GM12874 (cell line): ENCODE measurements around the gene MRM2.

Experiments used
- TF ChIP-seq, protein P1 (sequence below): IDR thresholded peaks from 2 replicates; pipeline ENCODE4 v1.5.1; 2011; ENCODE audit warnings: low read depth, mild to moderate bottlenecking, control low read depth, low read length, moderate library complexity; ENCODE audit not compliant: insufficient read depth

The MRM2 gene

DNA sequence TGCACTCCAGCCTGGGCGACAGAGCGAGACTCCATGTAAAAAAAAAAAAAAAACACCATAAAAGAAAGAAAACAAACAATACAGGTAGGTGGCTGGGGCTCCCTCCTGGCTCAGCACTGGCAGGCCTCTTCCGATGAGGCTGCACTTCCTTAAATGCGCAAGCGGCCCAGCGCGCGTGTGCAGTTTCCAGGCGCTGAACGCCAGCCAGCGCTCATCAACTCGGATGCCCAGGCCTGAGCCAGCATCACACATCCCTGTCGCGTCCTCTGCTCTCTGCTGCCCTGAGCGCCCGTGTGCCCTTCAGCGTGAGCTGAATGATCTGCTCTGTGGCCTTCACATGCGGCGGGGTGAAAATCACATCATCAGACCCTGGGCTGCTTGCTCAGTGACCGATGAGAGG is 31.9 kb upstream of the MRM2 start:
- TF ChIP-seq, protein P1, sequence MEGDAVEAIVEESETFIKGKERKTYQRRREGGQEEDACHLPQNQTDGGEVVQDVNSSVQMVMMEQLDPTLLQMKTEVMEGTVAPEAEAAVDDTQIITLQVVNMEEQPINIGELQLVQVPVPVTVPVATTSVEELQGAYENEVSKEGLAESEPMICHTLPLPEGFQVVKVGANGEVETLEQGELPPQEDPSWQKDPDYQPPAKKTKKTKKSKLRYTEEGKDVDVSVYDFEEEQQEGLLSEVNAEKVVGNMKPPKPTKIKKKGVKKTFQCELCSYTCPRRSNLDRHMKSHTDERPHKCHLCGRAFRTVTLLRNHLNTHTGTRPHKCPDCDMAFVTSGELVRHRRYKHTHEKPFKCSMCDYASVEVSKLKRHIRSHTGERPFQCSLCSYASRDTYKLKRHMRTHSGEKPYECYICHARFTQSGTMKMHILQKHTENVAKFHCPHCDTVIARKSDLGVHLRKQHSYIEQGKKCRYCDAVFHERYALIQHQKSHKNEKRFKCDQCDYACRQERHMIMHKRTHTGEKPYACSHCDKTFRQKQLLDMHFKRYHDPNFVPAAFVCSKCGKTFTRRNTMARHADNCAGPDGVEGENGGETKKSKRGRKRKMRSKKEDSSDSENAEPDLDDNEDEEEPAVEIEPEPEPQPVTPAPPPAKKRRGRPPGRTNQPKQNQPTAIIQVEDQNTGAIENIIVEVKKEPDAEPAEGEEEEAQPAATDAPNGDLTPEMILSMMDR = no peak

DNA sequence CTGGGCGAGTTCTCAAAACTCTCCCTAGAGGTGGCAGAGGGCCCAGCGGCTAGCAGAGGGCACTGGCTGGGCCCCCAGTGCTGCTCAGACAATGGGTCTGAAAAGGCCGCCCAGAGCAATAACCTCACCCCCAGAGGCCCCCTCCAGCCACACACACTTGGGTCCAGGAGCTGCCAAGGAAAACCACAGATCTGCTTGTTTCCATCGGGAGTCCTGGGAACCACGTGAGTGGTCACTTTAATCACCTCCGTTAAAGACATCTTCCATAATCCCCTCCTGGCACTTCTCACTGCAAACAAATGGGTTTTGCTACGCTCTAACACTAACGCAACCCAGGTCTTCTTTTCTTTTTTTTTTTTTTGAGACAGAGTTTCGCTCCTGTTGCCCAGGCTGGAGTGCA is 30.0 kb upstream of the MRM2 start:
- TF ChIP-seq, protein P1 = no peak

DNA sequence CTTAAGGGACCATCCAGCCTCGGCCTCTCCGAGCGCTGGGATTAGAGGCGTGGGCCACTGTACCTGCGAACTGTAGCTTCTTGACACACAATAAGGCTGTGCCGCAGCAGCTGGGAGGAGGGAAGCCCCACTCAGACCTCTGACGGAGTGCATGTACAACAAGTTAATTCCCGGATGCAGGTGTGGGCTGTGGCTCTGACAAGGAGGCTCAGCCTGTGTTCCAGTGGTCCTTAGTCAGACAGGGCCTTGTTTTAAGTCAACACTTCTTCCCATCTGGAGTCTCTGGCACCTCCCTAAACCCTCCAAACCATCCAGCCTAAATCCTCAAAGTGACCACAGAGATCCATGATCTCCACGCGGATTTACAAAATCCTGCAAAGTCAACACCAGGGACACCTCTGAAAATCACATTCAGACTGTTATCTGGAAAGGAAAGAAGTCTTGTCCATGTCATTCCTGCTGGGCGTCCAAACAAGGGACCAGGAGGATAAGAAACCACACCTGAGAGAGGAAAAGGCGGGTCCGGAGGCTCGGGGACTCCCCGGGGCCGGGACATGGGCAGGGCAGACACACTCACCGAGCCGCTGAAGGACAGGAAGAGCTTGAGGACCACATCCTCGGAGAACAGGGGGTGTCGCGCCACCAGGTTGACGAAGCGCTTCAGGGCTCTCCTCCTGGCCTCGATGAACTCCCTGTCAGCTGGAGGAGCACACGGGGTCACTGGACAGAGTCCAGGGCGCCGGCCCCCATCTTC is 29.4 kb upstream of the MRM2 start:
- TF ChIP-seq, protein P1 = no peak

DNA sequence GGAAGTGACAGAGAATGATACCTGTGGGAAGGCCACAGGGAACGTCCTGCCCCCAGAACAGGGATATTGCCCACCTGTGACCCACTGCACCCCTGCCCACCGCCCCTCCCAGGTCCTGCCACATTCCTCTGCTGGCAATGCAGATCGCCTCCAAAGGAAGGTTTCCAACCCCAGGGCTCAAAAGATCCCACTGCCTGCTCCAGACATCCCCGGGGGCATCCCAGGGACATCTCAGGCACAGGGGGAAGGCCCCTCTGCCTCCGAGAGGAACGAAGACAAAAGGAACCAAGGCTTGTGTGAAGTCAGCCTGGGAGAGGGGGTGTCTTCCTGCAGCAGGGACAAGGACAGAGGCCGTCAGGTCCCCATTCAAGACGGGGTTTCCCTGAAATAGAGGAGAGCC is 28.5 kb upstream of the MRM2 start:
- TF ChIP-seq, protein P1 = no peak

DNA sequence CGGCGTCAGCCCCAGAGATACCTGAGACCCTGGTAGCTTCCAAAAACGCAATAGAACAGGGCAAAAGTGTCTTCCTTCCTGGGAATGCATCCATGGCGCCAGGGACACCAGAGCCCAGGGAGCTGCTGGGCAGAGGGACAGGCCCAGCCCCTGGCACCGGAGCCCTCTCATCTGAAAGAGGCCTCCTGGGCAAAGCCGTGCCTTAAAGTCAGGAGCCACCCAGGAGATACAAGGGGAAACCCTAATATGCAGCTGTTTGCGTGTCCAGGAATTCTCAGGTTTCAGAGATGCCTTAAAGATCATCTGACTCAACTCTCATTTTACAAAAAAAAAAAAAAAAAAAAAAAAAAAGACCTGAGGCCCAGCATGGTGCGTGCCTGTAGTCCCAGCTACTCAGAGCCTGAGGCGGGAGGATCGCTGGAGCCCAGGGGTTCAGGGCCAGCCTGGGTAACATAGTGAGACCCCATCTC is 28.0 kb upstream of the MRM2 start:
- TF ChIP-seq, protein P1 = no peak

DNA sequence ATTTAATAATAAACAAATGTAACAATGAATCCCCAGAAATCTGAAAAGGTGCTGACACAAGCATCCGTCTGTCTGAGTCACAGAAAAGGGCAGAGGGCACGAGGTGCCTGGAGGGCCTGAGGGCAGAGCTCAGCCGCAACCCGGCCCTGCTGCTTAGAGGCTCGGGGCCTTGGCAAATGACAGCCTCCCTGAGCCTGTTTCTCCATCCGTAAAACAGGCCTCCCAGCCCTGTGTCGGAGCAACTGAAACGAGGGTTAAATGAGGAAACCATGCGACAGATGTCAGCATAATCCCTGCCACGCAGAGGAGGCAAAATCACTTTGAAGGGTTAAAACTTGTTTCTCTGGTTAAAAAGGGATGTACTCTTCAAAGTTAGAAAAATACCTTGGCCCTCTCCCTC is 24.9 kb upstream of the MRM2 start:
- TF ChIP-seq, protein P1 = no peak

DNA sequence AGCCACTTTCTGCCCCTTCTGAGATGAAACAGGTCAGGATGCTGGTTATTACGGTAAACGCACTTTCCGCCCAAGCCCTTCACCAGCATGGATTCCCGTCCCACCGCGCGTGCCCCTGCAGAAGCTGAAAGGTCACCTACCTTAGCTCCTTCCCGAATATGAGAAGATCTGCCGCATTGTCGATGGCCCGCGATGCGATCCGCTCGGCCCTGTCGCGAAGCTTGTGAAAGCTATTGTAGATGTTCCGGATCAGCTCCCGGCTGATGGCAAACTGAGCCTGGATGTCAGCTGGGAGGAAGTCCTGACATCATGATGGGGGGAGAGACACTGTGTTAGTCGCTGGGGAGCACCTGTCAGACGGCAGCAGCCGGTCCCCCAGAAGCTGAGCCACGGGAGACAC is 22.2 kb upstream of the MRM2 start:
- TF ChIP-seq, protein P1 = no peak
